Measurements from ENCODE around the gene CIPC. TPM values are rescaled to one million over a fixed set of nuclear protein-coding genes. Genes with fewer than 3 reads are reported as not detected.

CIPC gene
- total RNA-seq, 4 donors from 2014 or later: 48.6 to 63.3 (median 54.6) TPM

DNA sequence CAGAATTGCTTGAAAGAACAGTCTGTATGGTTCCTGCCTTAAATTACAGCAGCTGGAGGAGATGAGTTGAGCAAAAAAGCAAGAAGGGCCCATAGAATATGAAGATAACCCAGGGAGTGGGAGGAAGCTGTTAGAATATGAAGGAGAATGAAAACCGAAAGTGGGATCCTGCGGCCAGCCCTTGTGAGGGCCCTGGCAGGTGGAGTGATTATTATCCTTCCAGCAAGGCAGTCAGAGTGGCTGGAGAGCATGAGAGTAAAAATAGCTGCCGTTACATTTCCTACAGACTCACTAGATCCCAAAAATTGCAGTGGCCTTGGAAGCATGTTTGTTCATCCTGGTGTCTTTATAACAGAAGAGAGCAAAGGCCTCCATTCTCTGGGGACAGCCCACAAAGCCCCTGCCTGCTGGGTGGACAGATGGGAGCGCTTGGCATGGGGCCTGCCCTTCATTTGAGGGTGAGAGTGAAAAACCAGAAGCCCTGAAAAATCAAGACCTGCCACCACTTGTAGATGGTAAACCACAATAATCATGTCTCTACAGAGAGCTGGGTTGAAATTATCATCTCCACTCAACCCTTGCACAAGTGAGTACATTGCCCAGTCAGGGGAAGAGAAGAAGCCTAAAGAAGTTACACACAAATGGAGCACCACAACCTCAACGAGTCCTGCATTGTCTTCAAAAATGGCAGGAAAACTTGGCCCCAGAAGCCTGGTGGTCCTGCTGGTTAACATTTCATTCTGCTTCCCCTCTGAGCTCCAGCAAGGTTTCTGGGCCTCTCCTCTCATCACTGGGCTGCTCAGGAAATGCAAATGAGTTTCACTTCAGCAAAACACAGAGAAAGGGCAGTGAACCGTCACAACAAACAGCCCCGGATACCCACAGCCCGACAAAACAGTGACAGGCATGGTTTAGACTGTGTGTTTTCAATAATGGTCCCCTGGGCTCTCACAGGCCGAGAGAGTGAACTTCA is 23.0 kb downstream of the CIPC start:
- no peak for TF ChIP-seq CTCF (IDR thresholded peaks at IDR 0.05; ENCODE audit: low read depth)

GRCh38 chr14:77122526-77123125 is 24.6 kb downstream of the CIPC start:
- TF ChIP-seq CTCF (IDR thresholded peaks at IDR 0.05; ENCODE audit: low read depth): no peak

GRCh38 chr14:77123381-77124325 is 25.6 kb downstream of the CIPC start:
- TF ChIP-seq CTCF (IDR thresholded peaks at IDR 0.05; ENCODE audit: low read depth): no peak

GRCh38 chr14:77124345-77125280 is 26.6 kb downstream of the CIPC start:
- TF ChIP-seq CTCF (IDR thresholded peaks at IDR 0.05; ENCODE audit: low read depth): no peak

DNA sequence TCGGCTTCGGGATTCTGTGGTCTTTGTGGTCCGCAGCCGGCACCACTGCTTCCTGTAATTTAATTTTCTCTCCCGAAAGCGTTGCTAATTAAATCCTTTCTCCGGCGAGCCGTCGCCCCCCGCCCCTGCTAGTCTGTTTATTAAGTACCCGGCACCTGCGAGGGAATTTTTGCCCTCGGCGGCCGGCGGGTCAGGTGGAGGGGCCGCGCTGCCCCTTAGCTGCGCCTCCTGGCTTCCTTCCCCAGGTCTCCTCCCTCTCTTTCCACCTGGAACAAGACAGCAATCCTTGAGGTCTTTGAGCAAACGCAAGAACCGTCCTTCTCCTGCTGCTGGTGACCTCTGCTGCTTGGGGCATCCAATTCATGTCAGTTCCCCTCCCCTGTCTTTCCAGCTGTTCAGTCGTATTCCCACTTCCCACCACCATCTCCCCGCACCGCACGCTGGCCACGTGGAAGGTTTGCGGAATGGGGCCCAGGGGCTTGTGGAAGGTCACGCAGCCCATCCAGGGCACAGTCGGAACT is 27.3 kb downstream of the CIPC start:
- no peak for TF ChIP-seq CTCF (IDR thresholded peaks at IDR 0.05; ENCODE audit: low read depth)

DNA sequence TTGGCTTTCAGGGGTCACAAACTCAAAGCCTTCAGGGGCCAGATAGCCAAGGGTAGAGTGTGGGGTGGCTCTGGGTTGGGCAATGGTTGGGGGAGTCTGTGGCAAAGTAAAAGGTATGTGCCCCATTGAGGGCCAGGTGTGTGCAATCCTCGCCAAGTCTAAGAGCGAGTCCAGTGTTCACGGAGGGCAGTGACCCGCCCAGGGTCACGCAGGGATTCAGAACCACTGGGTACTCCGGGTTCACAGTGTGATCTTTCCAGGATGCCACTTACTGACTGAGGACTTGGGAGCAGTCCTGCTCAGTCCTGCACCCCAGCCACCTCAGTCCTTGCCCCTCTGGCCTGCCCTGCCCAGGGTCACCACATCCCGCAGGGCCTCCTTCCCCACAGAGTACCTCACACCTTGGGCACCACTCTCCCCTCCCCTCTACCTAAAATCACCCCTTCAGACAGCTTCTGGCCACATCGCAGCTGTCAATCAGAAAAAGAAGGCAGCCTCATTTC is 27.8 kb downstream of the CIPC start:
- no peak for TF ChIP-seq CTCF (IDR thresholded peaks at IDR 0.05; ENCODE audit: low read depth)
